OCI-LY3 (cell line): ENCODE results near the gene AUTS2.

Source experiments
- H2AFZ ChIP-seq: fragments of 200-600, 300-600 bp; shearing (Covaris generic); 2 replicates; pipeline ENCODE4 v1.6.0; 2014; ENCODE audit warnings: antibody characterized with exemption, low read depth, low read length
- H3K27ac ChIP-seq: fragments of 200-600, 300-600 bp; sonication (generic); 2 replicates; pipeline ENCODE4 v1.5.1; 2014; ENCODE audit warnings: mild to moderate bottlenecking, low read length, moderate library complexity, mixed read lengths
- H3K27me3 ChIP-seq: fragments of 200-600, 300-600 bp; sonication (generic); 2 replicates; pipeline ENCODE4 v1.6.1; 2014; ENCODE audit warnings: low read depth, low read length, mixed read lengths
- H3K36me3 ChIP-seq: fragments of 200-600, 300-600 bp; sonication (generic); replicated peaks from 2 replicates; pipeline ENCODE3; 2014; ENCODE audit warnings: low read depth, low read length, mixed read lengths
- H3K4me1 ChIP-seq: fragments of 300-600, 200-600 bp; sonication (generic); 2 replicates; pipeline ENCODE4 v1.6.1; 2014; ENCODE audit warnings: low read length, mixed read lengths
- H3K4me2 ChIP-seq: fragments of 200-600, 300-600 bp; sonication (generic); 2 replicates; pipeline ENCODE4 v1.6.1; 2014; ENCODE audit warnings: low read length, mixed read lengths
- H3K4me3 ChIP-seq: fragments of 300-600, 200-600 bp; sonication (generic); 2 replicates; pipeline ENCODE4 v1.5.1; 2014; ENCODE audit warnings: antibody characterized with exemption, mild to moderate bottlenecking, low read length, moderate library complexity
- H3K79me2 ChIP-seq: fragments of 300-600, 200-600 bp; shearing (Covaris generic); 2 replicates; pipeline ENCODE4 v1.6.1; 2014; ENCODE audit warnings: mild to moderate bottlenecking, low read length, mixed read lengths
- H3K9ac ChIP-seq: fragments of 300-600, 200-600 bp; shearing (Covaris generic); 2 replicates; pipeline ENCODE4 v1.6.0; 2014; ENCODE audit warnings: mild to moderate bottlenecking, low read length, moderate library complexity
- H3K9me3 ChIP-seq: fragments of 200-600, 300-600 bp; shearing (Covaris generic); 2 replicates; pipeline ENCODE4 v1.6.1; 2014; ENCODE audit warnings: low read length, mixed read lengths; ENCODE audit not compliant: insufficient read depth
- H4K20me1 ChIP-seq: fragments of 200-600, 300-600 bp; sonication (generic); 2 replicates; pipeline ENCODE4 v1.6.1; 2016; ENCODE audit warnings: low read length, mixed read lengths; ENCODE audit not compliant: insufficient read depth
- EZH2phosphoT487 ChIP-seq: fragments of 200-600 bp; shearing (Covaris generic); IDR thresholded peaks from 2 replicates; pipeline ENCODE4 v1.6.1; 2018; ENCODE audit warnings: antibody characterized with exemption, mixed run types, low read depth
- TF ChIP-seq, protein P1 (sequence below): fragments of 200-600, 300-600 bp; sonication (generic); IDR thresholded peaks from 2 replicates; pipeline ENCODE4 v1.5.1; 2014; ENCODE audit warnings: antibody characterized with exemption, low read length, low read depth

Gene AUTS2

GRCh38 chr7:70707823-70708243, 1109.6 kb downstream of the AUTS2 start:
- no peaks in the 10 kb centered on the region for H3K9me3 ChIP-seq
- no peaks in the 10 kb centered on the region for H3K79me2 ChIP-seq
- no peak overlapping the region for H3K9ac ChIP-seq
- H3K4me3 ChIP-seq: no peak overlapping the region
- H4K20me1 ChIP-seq: no peaks in the 10 kb centered on the region
- no peak overlapping the region for H2AFZ ChIP-seq
- H3K4me2 ChIP-seq: no peak overlapping the region
- TF ChIP-seq, protein P1, sequence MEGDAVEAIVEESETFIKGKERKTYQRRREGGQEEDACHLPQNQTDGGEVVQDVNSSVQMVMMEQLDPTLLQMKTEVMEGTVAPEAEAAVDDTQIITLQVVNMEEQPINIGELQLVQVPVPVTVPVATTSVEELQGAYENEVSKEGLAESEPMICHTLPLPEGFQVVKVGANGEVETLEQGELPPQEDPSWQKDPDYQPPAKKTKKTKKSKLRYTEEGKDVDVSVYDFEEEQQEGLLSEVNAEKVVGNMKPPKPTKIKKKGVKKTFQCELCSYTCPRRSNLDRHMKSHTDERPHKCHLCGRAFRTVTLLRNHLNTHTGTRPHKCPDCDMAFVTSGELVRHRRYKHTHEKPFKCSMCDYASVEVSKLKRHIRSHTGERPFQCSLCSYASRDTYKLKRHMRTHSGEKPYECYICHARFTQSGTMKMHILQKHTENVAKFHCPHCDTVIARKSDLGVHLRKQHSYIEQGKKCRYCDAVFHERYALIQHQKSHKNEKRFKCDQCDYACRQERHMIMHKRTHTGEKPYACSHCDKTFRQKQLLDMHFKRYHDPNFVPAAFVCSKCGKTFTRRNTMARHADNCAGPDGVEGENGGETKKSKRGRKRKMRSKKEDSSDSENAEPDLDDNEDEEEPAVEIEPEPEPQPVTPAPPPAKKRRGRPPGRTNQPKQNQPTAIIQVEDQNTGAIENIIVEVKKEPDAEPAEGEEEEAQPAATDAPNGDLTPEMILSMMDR: no peak
- no peak for TF ChIP-seq EZH2phosphoT487
- no peaks in the 10 kb centered on the region for H3K36me3 ChIP-seq
- H3K27ac ChIP-seq: no peak overlapping the region
- no peaks in the 10 kb centered on the region for H3K4me1 ChIP-seq
- H3K27me3 ChIP-seq: no peaks in the 10 kb centered on the region; the same call in 1 of the 2 replicates

- H3K9me3 ChIP-seq: no peaks in the 10 kb centered on the region
- H3K27me3 ChIP-seq: no peaks in the 10 kb centered on the region
- no peaks in the 10 kb centered on the region for H3K4me1 ChIP-seq
- H3K9ac ChIP-seq: no peak overlapping the region
- H3K4me3 ChIP-seq: no peak overlapping the region
- H3K79me2 ChIP-seq: no peaks in the 10 kb centered on the region
- TF ChIP-seq, protein P1: no peak
- TF ChIP-seq EZH2phosphoT487: no peak
- H3K27ac ChIP-seq: no peak overlapping the region
- no peaks in the 10 kb centered on the region for H4K20me1 ChIP-seq
- no peak overlapping the region for H3K4me2 ChIP-seq
- no peaks in the 10 kb centered on the region for H3K36me3 ChIP-seq
- H2AFZ ChIP-seq: no peak overlapping the region
These were observed 1111.8 kb downstream of the AUTS2 start for GRCh38 chr7:70710011-70710480.

GRCh38 chr7:70710651-70711050, 1112.4 kb downstream of the AUTS2 start:
- H4K20me1 ChIP-seq: no peaks in the 10 kb centered on the region

GRCh38 chr7:70711452-70711851, 1113.2 kb downstream of the AUTS2 start:
- TF ChIP-seq, protein P1: no peak
- no peak for TF ChIP-seq EZH2phosphoT487
- H3K79me2 ChIP-seq: no peaks in the 10 kb centered on the region
- H3K4me2 ChIP-seq: no peak overlapping the region
- no peaks in the 10 kb centered on the region for H3K9me3 ChIP-seq
- H3K4me3 ChIP-seq: no peak overlapping the region
- H3K9ac ChIP-seq: no peak overlapping the region
- no peak overlapping the region for H3K27ac ChIP-seq
- no peaks in the 10 kb centered on the region for H3K27me3 ChIP-seq
- H4K20me1 ChIP-seq: no peaks in the 10 kb centered on the region
- H3K36me3 ChIP-seq: no peaks in the 10 kb centered on the region
- no peaks in the 10 kb centered on the region for H3K4me1 ChIP-seq
- H2AFZ ChIP-seq: no peak overlapping the region

More at GRCh38 chr7:70710651-70711050, 1112.4 kb downstream of the AUTS2 start:
- Histone ChIP-seq H3K79me2 (no peaks in the 10 kb centered on the region), H3K36me3 (no peaks in the 10 kb centered on the region), H3K9ac (no peak overlapping the region), H2AFZ (no peak overlapping the region), H3K9me3 (no peaks in the 10 kb centered on the region), H3K4me2 (no peak overlapping the region), H3K27ac (no peak overlapping the region), H3K4me1 (no peaks in the 10 kb centered on the region), H3K4me3 (no peak overlapping the region), H3K27me3 (no peaks in the 10 kb centered on the region)
- TF ChIP-seq, protein P1: no peak
- TF ChIP-seq EZH2phosphoT487: no peak
